ENCODE results near the gene LPP.
A peak's percentile ranks its signal among the peaks of the same experiment; 100 is the strongest.
"Not testable (repeated sequence)": the region's sequence is repeated elsewhere in the genome, so short reads cannot be mapped to it uniquely, and the experiment has no call there.

Gene LPP

GRCh38 chr3:188416041-188416440 is 262.1 kb downstream of the LPP start:
- DNase-seq = no peak
- in situ Hi-C loops (cut with HindIII; ENCODE audit: low pct_ligation_motif_present, low pct_unique_long_range_greater_than_20kb, low sequenced_read_pairs) = no loop called here

- in situ Hi-C loops (cut with HindIII; ENCODE audit: low pct_ligation_motif_present, low pct_unique_long_range_greater_than_20kb, low sequenced_read_pairs) = no loop called here
- no peak for DNase-seq
Observed at GRCh38 chr3:188417271-188417696, 263.3 kb downstream of the LPP start.

GRCh38 chr3:188417766-188418165 is 263.8 kb downstream of the LPP start:
- in situ Hi-C loops (cut with HindIII; ENCODE audit: low pct_ligation_motif_present, low pct_unique_long_range_greater_than_20kb, low sequenced_read_pairs) = no loop called here
- DNase-seq = no peak

- peak; percentile 37 for DNase-seq
- in situ Hi-C loops (cut with HindIII; ENCODE audit: low pct_ligation_motif_present, low pct_unique_long_range_greater_than_20kb, low sequenced_read_pairs) = no loop called here
Observed at GRCh38 chr3:188421151-188421821, 267.3 kb downstream of the LPP start.

- in situ Hi-C loops (cut with HindIII; ENCODE audit: low pct_ligation_motif_present, low pct_unique_long_range_greater_than_20kb, low sequenced_read_pairs) = no loop called here
- DNase-seq = no peak
Observed at GRCh38 chr3:188421836-188422540, 268.0 kb downstream of the LPP start.

GRCh38 chr3:188427981-188428380 is 274.0 kb downstream of the LPP start:
- DNase-seq; in situ Hi-C loops (cut with HindIII; ENCODE audit: low pct_ligation_motif_present, low pct_unique_long_range_greater_than_20kb, low sequenced_read_pairs): not testable (repeated sequence)

- in situ Hi-C loops (cut with HindIII; ENCODE audit: low pct_ligation_motif_present, low pct_unique_long_range_greater_than_20kb, low sequenced_read_pairs) = no loop called here
- no peak for DNase-seq
Observed at GRCh38 chr3:188431040-188431439, 277.1 kb downstream of the LPP start.

- in situ Hi-C loops (cut with HindIII; ENCODE audit: low pct_ligation_motif_present, low pct_unique_long_range_greater_than_20kb, low sequenced_read_pairs) = no loop called here
- no peak for DNase-seq
Observed at GRCh38 chr3:188431553-188431952, 277.6 kb downstream of the LPP start.

GRCh38 chr3:188432802-188433520 is 279.0 kb downstream of the LPP start:
- in situ Hi-C loops (cut with HindIII; ENCODE audit: low pct_ligation_motif_present, low pct_unique_long_range_greater_than_20kb, low sequenced_read_pairs) = no loop called here

GRCh38 chr3:188433521-188434150 is 279.7 kb downstream of the LPP start:
- no peak for DNase-seq

More at GRCh38 chr3:188432802-188433520, 279.0 kb downstream of the LPP start:
- no peak for DNase-seq

GRCh38 chr3:188434594-188434993 is 280.6 kb downstream of the LPP start:
- peak; percentile 17 for DNase-seq
- in situ Hi-C loops (cut with HindIII; ENCODE audit: low pct_ligation_motif_present, low pct_unique_long_range_greater_than_20kb, low sequenced_read_pairs) = no loop called here

More at GRCh38 chr3:188433521-188434150, 279.7 kb downstream of the LPP start:
- in situ Hi-C loops (cut with HindIII; ENCODE audit: low pct_ligation_motif_present, low pct_unique_long_range_greater_than_20kb, low sequenced_read_pairs) = no loop called here

GRCh38 chr3:188435266-188435665 is 281.3 kb downstream of the LPP start:
- in situ Hi-C loops (cut with HindIII; ENCODE audit: low pct_ligation_motif_present, low pct_unique_long_range_greater_than_20kb, low sequenced_read_pairs) = no loop called here
- DNase-seq = no peak

GRCh38 chr3:188437926-188438325 is 284.0 kb downstream of the LPP start:
- in situ Hi-C loops (cut with HindIII; ENCODE audit: low pct_ligation_motif_present, low pct_unique_long_range_greater_than_20kb, low sequenced_read_pairs) = no loop called here

GRCh38 chr3:188439080-188439479 is 285.1 kb downstream of the LPP start:
- no peak for DNase-seq
- in situ Hi-C loops (cut with HindIII; ENCODE audit: low pct_ligation_motif_present, low pct_unique_long_range_greater_than_20kb, low sequenced_read_pairs) = no loop called here

More at GRCh38 chr3:188437926-188438325, 284.0 kb downstream of the LPP start:
- no peak for DNase-seq

GRCh38 chr3:188440340-188440972 is 286.5 kb downstream of the LPP start:
- in situ Hi-C loops (cut with HindIII; ENCODE audit: low pct_ligation_motif_present, low pct_unique_long_range_greater_than_20kb, low sequenced_read_pairs) = no loop called here
- no peak for DNase-seq

GRCh38 chr3:188442430-188442829 is 288.5 kb downstream of the LPP start:
- in situ Hi-C loops (cut with HindIII; ENCODE audit: low pct_ligation_motif_present, low pct_unique_long_range_greater_than_20kb, low sequenced_read_pairs) = no loop called here
- no peak for DNase-seq

GRCh38 chr3:188445175-188445574 is 291.2 kb downstream of the LPP start:
- in situ Hi-C loops (cut with HindIII; ENCODE audit: low pct_ligation_motif_present, low pct_unique_long_range_greater_than_20kb, low sequenced_read_pairs); DNase-seq: not testable (repeated sequence)

GRCh38 chr3:188446014-188446413 is 292.1 kb downstream of the LPP start:
- DNase-seq = no peak
- in situ Hi-C loops (cut with HindIII; ENCODE audit: low pct_ligation_motif_present, low pct_unique_long_range_greater_than_20kb, low sequenced_read_pairs) = no loop called here

All from ACHN (cell line).